ENCODE results near the gene SERPING1. TPM values are rescaled to one million over a fixed set of nuclear protein-coding genes. Genes with fewer than 3 reads are reported as not detected.

The SERPING1 gene
- total and polyA plus RNA-seq, 2 of the 13 experiments (the other 11 are each of a cell fraction or from before 2014, with no cell fraction given) = 2.0 to 10.4 TPM

DNA sequence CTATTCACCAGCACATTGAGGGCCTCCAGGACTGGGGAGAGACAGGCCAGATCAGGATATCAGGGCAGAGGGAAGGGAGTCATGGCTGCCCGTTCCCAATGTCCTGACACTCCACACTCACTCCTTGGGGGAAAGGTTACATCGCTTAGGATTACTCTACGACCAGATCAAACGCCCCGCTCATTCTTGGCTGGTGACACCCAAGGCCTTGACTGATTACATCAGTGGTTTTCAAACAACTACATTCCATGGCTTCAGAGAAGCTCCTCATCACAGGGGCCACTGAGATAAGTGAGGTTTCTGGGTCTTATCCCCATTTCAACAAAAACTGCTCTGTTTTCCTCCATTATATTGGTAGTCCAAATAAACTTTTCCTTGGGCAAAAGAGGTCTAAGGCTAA, 45.0 kb upstream of the SERPING1 start (continued):
- TF ChIP-seq SOX13 (IDR thresholded peaks at IDR 0.05) (no peak), SOX13 (CRISPR knock-in tag; conservative IDR thresholded peaks at IDR 0.05 in 1 of 2, IDR thresholded peaks at IDR 0.05 in 1 of 2) (peak in 1 of 2 experiments; percentile 65; a peak in 1 of 4 replicates), RXRA (CRISPR knock-in tag; IDR thresholded peaks at IDR 0.05) (peak; percentile 58; the same call in 1 of the 2 replicates), ZNF75D (CRISPR knock-in tag; IDR thresholded peaks at IDR 0.05; ENCODE audit: borderline replicate concordance) (no peak), NFAT5 (CRISPR knock-in tag; IDR thresholded peaks at IDR 0.05) (no peak), TGIF2 (CRISPR knock-in tag; IDR thresholded peaks at IDR 0.05) (0 out of 2 replicates have a peak, but pooled peaks have one; percentile 59), HMG20A (CRISPR knock-in tag; IDR thresholded peaks at IDR 0.05; ENCODE audit: borderline replicate concordance) (peak; percentile 50; the same call in 1 of the 2 replicates), SAFB2 (CRISPR knock-in tag; IDR thresholded peaks at IDR 0.05; ENCODE audit: borderline replicate concordance, low read depth) (no peak), ATAD3A (CRISPR knock-in tag; IDR thresholded peaks at IDR 0.05) (no peak), SMC3 (IDR thresholded peaks at IDR 0.05; ENCODE audit: low read length) (0 out of 2 replicates have a peak, but pooled peaks have one; percentile 1), KDM4B (CRISPR knock-in tag; IDR thresholded peaks at IDR 0.05) (peak; percentile 26; the same call in 1 of the 2 replicates), SOX6 (IDR thresholded peaks at IDR 0.05) (no peak), SOX6 (CRISPR knock-in tag; IDR thresholded peaks at IDR 0.05) (peak; percentile 23; the same call in 1 of the 2 replicates), SP5 (CRISPR knock-in tag; IDR thresholded peaks at IDR 0.05; ENCODE audit: borderline replicate concordance, low read depth) (no peak)
- TF ChIP-seq, protein P1, sequence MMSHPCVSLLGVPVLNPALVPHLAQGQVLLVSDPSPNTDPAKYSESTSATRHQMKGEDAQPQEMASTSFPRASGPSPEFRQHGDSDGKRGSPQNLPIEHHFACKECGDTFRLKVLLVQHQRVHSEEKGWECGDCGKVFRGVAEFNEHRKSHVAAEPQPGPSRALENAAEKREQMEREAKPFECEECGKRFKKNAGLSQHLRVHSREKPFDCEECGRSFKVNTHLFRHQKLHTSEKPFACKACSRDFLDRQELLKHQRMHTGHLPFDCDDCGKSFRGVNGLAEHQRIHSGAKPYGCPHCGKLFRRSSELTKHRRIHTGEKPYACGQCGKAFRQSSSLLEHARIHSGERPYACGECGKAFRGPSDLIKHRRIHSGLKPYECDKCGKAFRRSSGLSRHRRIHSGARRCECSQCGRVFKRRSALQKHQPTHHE (CRISPR knock-in tag; IDR thresholded peaks at IDR 0.05; ENCODE audit: borderline replicate concordance) = no peak
- TF ChIP-seq, protein P2, sequence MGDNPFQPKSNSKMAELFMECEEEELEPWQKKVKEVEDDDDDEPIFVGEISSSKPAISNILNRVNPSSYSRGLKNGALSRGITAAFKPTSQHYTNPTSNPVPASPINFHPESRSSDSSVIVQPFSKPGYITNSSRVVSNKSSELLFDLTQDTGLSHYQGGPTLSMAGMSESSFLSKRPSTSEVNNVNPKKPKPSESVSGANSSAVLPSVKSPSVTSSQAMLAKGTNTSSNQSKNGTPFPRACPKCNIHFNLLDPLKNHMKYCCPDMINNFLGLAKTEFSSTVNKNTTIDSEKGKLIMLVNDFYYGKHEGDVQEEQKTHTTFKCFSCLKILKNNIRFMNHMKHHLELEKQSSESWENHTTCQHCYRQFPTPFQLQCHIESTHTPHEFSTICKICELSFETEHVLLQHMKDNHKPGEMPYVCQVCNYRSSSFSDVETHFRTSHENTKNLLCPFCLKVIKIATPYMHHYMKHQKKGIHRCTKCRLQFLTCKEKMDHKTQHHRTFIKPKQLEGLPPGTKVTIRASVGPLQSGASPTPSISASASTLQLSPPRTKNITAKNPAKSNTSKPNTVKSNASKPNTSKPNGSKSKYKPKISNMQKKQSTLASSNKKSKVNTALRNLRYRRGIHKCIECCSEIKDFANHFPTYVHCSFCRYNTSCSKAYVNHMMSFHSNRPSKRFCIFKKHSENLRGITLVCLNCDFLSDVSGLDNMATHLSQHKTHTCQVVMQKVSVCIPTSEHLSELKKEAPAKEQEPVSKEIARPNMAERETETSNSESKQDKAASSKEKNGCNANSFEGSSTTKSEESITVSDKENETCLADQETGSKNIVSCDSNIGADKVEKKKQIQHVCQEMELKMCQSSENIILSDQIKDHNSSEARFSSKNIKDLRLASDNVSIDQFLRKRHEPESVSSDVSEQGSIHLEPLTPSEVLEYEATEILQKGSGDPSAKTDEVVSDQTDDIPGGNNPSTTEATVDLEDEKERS (CRISPR knock-in tag; IDR thresholded peaks at IDR 0.05) = no peak
- TF ChIP-seq, protein P3, sequence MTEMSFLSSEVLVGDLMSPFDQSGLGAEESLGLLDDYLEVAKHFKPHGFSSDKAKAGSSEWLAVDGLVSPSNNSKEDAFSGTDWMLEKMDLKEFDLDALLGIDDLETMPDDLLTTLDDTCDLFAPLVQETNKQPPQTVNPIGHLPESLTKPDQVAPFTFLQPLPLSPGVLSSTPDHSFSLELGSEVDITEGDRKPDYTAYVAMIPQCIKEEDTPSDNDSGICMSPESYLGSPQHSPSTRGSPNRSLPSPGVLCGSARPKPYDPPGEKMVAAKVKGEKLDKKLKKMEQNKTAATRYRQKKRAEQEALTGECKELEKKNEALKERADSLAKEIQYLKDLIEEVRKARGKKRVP (CRISPR knock-in tag; IDR thresholded peaks at IDR 0.05) = peak in 1 of 2 experiments; percentile 79; a peak in 2 of 4 replicates
